IMR-90 (cell line): Measurements from ENCODE around the gene MRPL1.

ENCODE experiments used
- BHLHE40 ChIP-seq: fragments of 150-350 bp; IDR thresholded peaks from 2 replicates; pipeline ENCODE4 v1.6.1; 2016; ENCODE audit warnings: mild to moderate bottlenecking, low read depth, low read length
- CTCF ChIP-seq: conservative IDR thresholded peaks from 2 replicates; pipeline ENCODE4 v1.5.1; 2012; ENCODE audit warnings: mild to moderate bottlenecking, low read depth, low read length, improper control_type of control experiment
- MAFK ChIP-seq: IDR thresholded peaks from 2 replicates; pipeline ENCODE4 v1.6.1; 2012; ENCODE audit warnings: low read depth, low read length, improper control_type of control experiment
- MXI1 ChIP-seq: IDR thresholded peaks from 2 replicates; pipeline ENCODE4 v1.6.1; 2012; ENCODE audit warnings: low read depth, mild to moderate bottlenecking, low read length, moderate library complexity, borderline replicate concordance
- NFE2L2 ChIP-seq: fragments of 150-350 bp; IDR thresholded peaks from 2 replicates; pipeline ENCODE4 v1.6.1; 2016; ENCODE audit warnings: low read depth, mild to moderate bottlenecking, low read length
- POLR2A ChIP-seq: IDR thresholded peaks from 2 replicates; pipeline ENCODE4 v1.6.1; 2012; ENCODE audit warnings: mild to moderate bottlenecking, low read depth, low read length
- RCOR1 ChIP-seq: IDR thresholded peaks from 2 replicates; pipeline ENCODE4 v1.6.1; 2012; ENCODE audit warnings: mild to moderate bottlenecking, low read length, improper control_type of control experiment; ENCODE audit not compliant: insufficient replicate concordance
- RFX5 ChIP-seq: IDR thresholded peaks from 2 replicates; pipeline ENCODE4 v1.8.0; 2012; ENCODE audit warnings: low read depth, mild to moderate bottlenecking, low read length, moderate library complexity
- SMC3 ChIP-seq: fragments of 150-350 bp; IDR thresholded peaks from 2 replicates; pipeline ENCODE4 v1.6.1; 2016; ENCODE audit warnings: low read depth, mild to moderate bottlenecking, antibody characterized with exemption, low read length, moderate library complexity
- USF2 ChIP-seq: fragments of 150-350 bp; IDR thresholded peaks from 2 replicates; pipeline ENCODE4 v1.6.1; 2017; ENCODE audit warnings: mild to moderate bottlenecking, antibody characterized with exemption, low read length, low read depth

- TF ChIP-seq CTCF (no peak), SMC3 (no peak), POLR2A (no peak), USF2 (no peak), BHLHE40 (peak; percentile 19; the same call in 1 of the 2 replicates), RCOR1 (no peak), MAFK (no peak), NFE2L2 (no peak), RFX5 (no peak), MXI1 (no peak)
These were observed 59.1 kb downstream of the MRPL1 start for GRCh38 chr4:77921701-77922100.
